ENCODE data around the gene RETREG2. TPM values are rescaled to one million over a fixed set of nuclear protein-coding genes. Genes with fewer than 3 reads are reported as not detected.

RETREG2 gene
- total RNA-seq, 2 donors from 2014 or later: 41.9 to 43.6 TPM

DNA sequence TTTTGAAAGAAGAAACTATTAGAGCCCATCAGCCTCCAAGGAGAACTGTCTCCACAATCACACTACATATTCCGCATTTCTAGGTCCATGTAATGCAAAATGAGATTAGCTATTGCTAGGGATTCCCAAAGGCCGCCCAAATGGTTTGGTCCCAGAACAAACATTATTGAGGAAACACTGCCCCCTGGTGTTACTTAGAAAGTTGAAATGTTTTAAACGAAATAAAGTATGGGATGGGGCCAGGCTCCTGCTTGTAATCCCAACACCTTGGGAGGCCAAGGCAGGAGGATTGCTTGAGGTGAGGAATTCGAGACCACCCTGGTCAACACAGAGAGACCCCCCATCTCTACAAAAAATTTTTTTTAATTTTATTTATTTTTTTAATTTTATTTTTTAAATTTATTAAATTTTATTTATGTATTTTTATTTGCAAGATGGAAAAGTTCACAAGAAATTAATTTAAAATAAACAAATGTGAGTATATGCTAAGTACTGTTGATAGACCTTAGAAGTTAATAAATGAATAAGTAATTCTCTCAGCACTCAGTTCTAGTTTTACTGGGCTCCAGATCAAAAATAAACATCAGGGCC lies 22.9 kb upstream of the RETREG2 start:
- TF ChIP-seq POLR2A (IDR thresholded peaks at IDR 0.05) (no peak), CTCF (IDR thresholded peaks at IDR 0.05) (peak in 6 of 7 experiments; percentile 47 to 84 (median 70))
- ATAC-seq (peak; percentile 69), DNase-seq (peak; percentile 45 to 67 (median 52))
- H3K9me3 ChIP-seq: no peaks in the 10 kb centered on the region
- H3K27ac ChIP-seq: no peak overlapping the region
- no peaks in the 10 kb centered on the region for H3K27me3 ChIP-seq
- peaks cover 7% of the 10 kb centered on the region for H3K4me1 ChIP-seq
- H3K4me3 ChIP-seq: no peak overlapping the region
- 1 to 3% methylated on average over 4 of the region's 4 CpGs for WGBS, 2 donors
- peaks cover 0 to 2% of the 10 kb centered on the region in 2 donors for H3K36me3 ChIP-seq (replicated peaks in 1 of 2; ENCODE audit: insufficient read depth in 1 of 2, low read depth in 2 of 2)
- intact Hi-C loops (cut with DNase I): no loop called here

DNA sequence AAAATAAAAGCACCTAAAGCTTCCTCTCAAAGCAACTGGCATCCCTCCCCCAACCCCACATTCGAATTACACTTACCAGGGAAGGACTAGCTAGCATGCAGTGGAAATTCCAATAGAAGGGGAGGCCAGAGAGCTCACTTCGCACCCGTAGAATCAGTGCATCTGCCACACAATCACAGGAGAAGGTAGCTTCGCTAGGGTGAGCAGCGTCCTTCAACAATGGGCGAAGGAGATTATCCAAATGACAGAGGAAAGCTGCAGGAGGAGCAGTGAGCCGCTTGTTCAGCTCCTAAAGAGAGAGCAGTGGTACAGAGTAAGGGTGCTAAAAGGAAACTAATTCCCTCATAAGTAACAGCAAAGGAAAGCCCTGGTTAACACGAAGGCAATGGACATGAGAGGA lies 20.7 kb upstream of the RETREG2 start:
- ATAC-seq: no peak
- no peak for DNase-seq
- H3K4me1 ChIP-seq: peaks cover 14% of the 10 kb centered on the region
- H3K27ac ChIP-seq: no peak overlapping the region
- peaks cover 0 to 2% of the 10 kb centered on the region in 2 donors for H3K36me3 ChIP-seq (replicated peaks in 1 of 2; ENCODE audit: insufficient read depth in 1 of 2, low read depth in 2 of 2)
- intact Hi-C loops (cut with DNase I): no loop called here
- H3K4me3 ChIP-seq: no peak overlapping the region
- WGBS, 2 donors: 84% methylated on average over 8 of the region's 8 CpGs
- TF ChIP-seq POLR2A (IDR thresholded peaks at IDR 0.05): no peak
- TF ChIP-seq CTCF (IDR thresholded peaks at IDR 0.05): no peak
- H3K9me3 ChIP-seq: no peaks in the 10 kb centered on the region
- H3K27me3 ChIP-seq: no peaks in the 10 kb centered on the region

- Histone ChIP-seq H3K4me1 (peaks cover 14% of the 10 kb centered on the region), H3K4me3 (no peak overlapping the region), H3K27me3 (no peaks in the 10 kb centered on the region), H3K36me3 (replicated peaks in 1 of 2; ENCODE audit: insufficient read depth in 1 of 2, low read depth in 2 of 2) (peaks cover 0 to 2% of the 10 kb centered on the region in 2 donors), H3K27ac (no peak overlapping the region), H3K9me3 (no peaks in the 10 kb centered on the region)
- intact Hi-C loops (cut with DNase I): no loop called here
- TF ChIP-seq POLR2A (IDR thresholded peaks at IDR 0.05) (no peak), CTCF (IDR thresholded peaks at IDR 0.05) (no peak)
- 85 to 90% methylated on average over 4 of the region's 4 CpGs for WGBS, 2 donors
- DNase-seq (no peak), ATAC-seq (no peak)
These were observed 20.1 kb upstream of the RETREG2 start for GRCh38 chr2:219158025-219158424.

DNA sequence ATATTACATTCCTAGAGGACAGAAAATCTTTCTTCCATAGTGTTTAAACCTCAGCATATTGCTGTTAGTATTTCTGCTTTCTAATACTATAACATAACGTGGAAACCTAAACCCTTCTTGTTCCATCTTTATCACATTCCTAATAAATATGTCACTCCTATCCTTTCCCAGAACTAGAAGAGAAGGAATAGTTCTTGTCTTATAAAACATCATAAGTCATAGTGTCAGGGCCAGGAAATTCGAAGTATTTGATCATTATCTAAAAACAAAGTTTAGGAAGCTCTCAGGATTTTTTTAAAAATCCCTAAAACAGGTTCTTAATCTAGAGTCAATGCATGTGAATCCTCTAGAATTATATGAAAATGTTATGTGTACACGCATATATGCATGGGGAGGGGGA lies 19.5 kb upstream of the RETREG2 start:
- ATAC-seq (no peak), DNase-seq (no peak)
- intact Hi-C loops (cut with DNase I): no loop called here
- TF ChIP-seq POLR2A (IDR thresholded peaks at IDR 0.05): no peak
- TF ChIP-seq CTCF (IDR thresholded peaks at IDR 0.05): no peak
- Histone ChIP-seq H3K27me3 (no peaks in the 10 kb centered on the region), H3K4me1 (peaks cover 14% of the 10 kb centered on the region), H3K4me3 (no peak overlapping the region), H3K9me3 (no peaks in the 10 kb centered on the region), H3K27ac (no peak overlapping the region), H3K36me3 (replicated peaks in 1 of 2; ENCODE audit: insufficient read depth in 1 of 2, low read depth in 2 of 2) (peaks cover 0 to 2% of the 10 kb centered on the region in 2 donors)
- 70 to 79% methylated on average over 3 of the region's 3 CpGs for WGBS, 2 donors

DNA sequence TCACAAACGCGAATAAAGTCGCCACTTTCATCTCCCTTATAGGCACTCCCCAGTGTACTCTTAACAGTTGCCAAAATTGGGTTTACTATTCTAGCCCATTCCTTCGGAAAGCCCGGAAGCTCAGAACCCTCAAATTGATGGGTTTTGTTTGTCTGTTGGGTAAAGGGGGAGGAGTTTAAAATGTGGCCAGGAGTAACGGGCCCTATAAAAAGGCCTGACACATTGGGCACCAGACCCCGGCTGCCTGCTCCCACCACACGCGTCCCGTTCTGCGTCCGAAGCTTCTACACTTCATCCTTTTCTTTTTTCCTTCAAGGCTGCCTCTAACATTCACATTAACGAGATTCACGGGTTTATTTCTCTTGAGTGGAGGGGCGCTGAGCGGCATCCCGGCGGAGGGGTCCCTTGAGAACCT lies 18.3 kb upstream of the RETREG2 start:
- Histone ChIP-seq H3K36me3 (replicated peaks in 1 of 2; ENCODE audit: insufficient read depth in 1 of 2, low read depth in 2 of 2) (no peaks in the 10 kb centered on the region), H3K4me3 (no peak overlapping the region), H3K27me3 (no peaks in the 10 kb centered on the region), H3K27ac (peak overlapping the region in 3 of 4 donors; percentile 92 to 97 (median 95)), H3K9me3 (no peaks in the 10 kb centered on the region), H3K4me1 (peaks cover 14% of the 10 kb centered on the region)
- WGBS, 2 donors: 6 to 7% methylated on average over 18 of the region's 18 CpGs
- intact Hi-C loops (cut with DNase I): loop anchor here (5.0 to 10.0 kb wide), 2 partner anchors 143 to 215 kb away; no protein-coding TSS in a partner anchor
- DNase-seq (no peak), ATAC-seq (no peak)
- no peak for TF ChIP-seq POLR2A (IDR thresholded peaks at IDR 0.05)
- TF ChIP-seq CTCF (IDR thresholded peaks at IDR 0.05): no peak

Measured in body of pancreas (tissue), 4 donors.